ENCODE measurements around the gene SLAIN2.

DNA sequence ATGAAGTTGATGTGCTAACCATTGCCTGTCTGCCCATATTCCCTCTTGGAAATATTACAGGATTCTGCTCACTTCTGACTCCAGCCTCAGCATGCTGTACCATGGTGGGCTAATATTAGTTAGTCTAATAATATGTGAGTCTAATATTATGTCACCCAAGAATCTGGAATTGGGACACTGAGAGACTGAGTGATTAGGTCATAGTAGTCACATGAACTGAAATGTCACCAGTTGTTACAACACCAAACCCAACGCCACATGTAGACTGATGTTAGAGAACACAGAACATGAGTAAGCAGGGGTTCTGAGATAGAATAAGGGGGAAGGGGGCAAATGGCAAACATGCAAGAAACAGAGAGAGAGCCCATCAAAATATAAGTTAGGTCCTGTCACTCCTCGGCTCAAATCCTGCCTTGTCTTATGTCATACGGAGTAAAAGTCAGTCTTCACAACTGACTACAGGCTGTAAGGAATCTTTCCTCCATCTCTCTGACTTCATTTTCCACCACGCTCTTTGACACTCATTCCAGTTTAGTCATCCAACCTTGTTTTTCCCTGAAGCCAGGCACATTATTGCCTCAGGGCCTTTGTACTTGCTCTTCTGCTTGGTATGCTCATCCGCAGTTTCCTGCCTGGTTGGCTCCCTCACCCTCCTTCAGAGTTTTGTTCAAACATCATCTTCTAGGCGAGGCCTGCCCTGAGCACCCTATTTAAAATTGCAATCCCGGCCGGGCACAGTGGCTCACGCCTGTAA, 9.6 kb upstream of the SLAIN2 start:
- TF ChIP-seq YY1 (IDR thresholded peaks at IDR 0.05; ENCODE audit: insufficient read depth, insufficient read length), result no peak
- TF ChIP-seq ZNF274 (IDR thresholded peaks at IDR 0.05; ENCODE audit: low read depth, low read length), result no peak

Data from NT2/D1 (cell line).